RKO (cell line): ENCODE results near the gene HBS1L.

Source experiments
- DNase-seq: peaks from one replicate; pipeline ENCODE4 v3.0.0-alpha.2; 2016; ENCODE audit warnings: low spot score

The HBS1L gene

GRCh38 chr6:134999107-134999506 is 55.5 kb downstream of the HBS1L start:
- no peak for DNase-seq

GRCh38 chr6:134997133-134997995 is 57.3 kb downstream of the HBS1L start:
- no peak for DNase-seq

- DNase-seq, result no peak
These were observed 59.1 kb downstream of the HBS1L start for GRCh38 chr6:134995536-134995935.

- no peak for DNase-seq
These were observed 60.2 kb downstream of the HBS1L start for GRCh38 chr6:134994431-134994830.

GRCh38 chr6:134992155-134992554 is 62.5 kb downstream of the HBS1L start:
- DNase-seq, result no peak

GRCh38 chr6:134990262-134990661 is 64.4 kb downstream of the HBS1L start:
- DNase-seq, result no peak

- DNase-seq, result no peak
These were observed 69.8 kb downstream of the HBS1L start for GRCh38 chr6:134984821-134985220.

- no peak for DNase-seq
These were observed 70.8 kb downstream of the HBS1L start for GRCh38 chr6:134983823-134984222.

- DNase-seq, result no peak
These were observed 72.5 kb downstream of the HBS1L start for GRCh38 chr6:134982161-134982560.

GRCh38 chr6:134980846-134981245 is 73.8 kb downstream of the HBS1L start:
- DNase-seq, result no peak

- no peak for DNase-seq
These were observed 75.5 kb downstream of the HBS1L start for GRCh38 chr6:134979142-134979541.

- no peak for DNase-seq
These were observed 80.3 kb downstream of the HBS1L start for GRCh38 chr6:134974370-134974769.

- no peak for DNase-seq
These were observed 86.9 kb downstream of the HBS1L start for GRCh38 chr6:134967711-134968110.

- DNase-seq, result no peak
These were observed 90.0 kb downstream of the HBS1L start for GRCh38 chr6:134964451-134965203.

- DNase-seq, result no peak
These were observed 92.2 kb downstream of the HBS1L start for GRCh38 chr6:134962421-134962820.

- DNase-seq, result no peak
These were observed 93.3 kb downstream of the HBS1L start for GRCh38 chr6:134961366-134961765.

- DNase-seq, result no peak
These were observed 95.0 kb downstream of the HBS1L start for GRCh38 chr6:134959603-134960002.

- DNase-seq, result no peak
These were observed 97.9 kb downstream of the HBS1L start for GRCh38 chr6:134956676-134957075.

- no peak for DNase-seq
These were observed 98.6 kb downstream of the HBS1L start for GRCh38 chr6:134956032-134956431.

GRCh38 chr6:134954272-134955000 is 100.2 kb downstream of the HBS1L start:
- no peak for DNase-seq

GRCh38 chr6:134951494-134952263 is 102.9 kb downstream of the HBS1L start:
- no peak for DNase-seq

- no peak for DNase-seq
These were observed 104.1 kb downstream of the HBS1L start for GRCh38 chr6:134950482-134950881.
